ENCODE measurements around the gene DHX40. TPM values are rescaled to one million over a fixed set of nuclear protein-coding genes. Genes with fewer than 3 reads are reported as not detected.

The DHX40 gene
- total and polyA plus RNA-seq, 2 of the 13 experiments (the other 11 are each of a cell fraction or from before 2014, with no cell fraction given), result 22.2 to 37.0 TPM

DNA sequence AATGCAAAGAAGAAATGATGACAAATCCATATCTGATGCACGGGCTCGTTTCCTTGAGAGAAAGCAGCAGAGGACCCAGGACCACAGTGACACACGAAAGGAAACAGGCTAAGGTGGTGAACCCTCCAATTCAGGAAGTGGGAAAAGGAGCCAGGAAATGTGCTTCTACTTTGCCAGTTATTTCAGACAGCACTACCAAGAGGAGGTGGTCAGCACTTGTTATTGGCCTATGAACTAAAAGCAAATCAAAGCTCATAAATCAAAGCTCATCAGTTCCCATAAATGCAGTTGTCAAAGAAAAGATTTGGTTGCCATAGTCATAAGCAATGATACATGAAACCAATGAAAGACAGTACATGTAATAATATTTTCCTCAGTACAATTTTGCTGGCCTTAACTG is 41.7 kb downstream of the DHX40 start:
- 96% methylated on average over 3 of the region's 3 CpGs for WGBS (ENCODE audit: low lambda C conversion rate)
- no peak overlapping the region for H3K4me2 ChIP-seq (ENCODE audit: low read depth, low read length)
- no peak overlapping the region for H2AFZ ChIP-seq (ENCODE audit: low read length)
- no peaks in the 10 kb centered on the region for H3K79me2 ChIP-seq (ENCODE audit: insufficient read depth, low read length)
- BruUV-seq (replicated peaks), result no TSS peak
- POLR2A ChIA-PET, result interaction anchor here (3.7 kb wide), 1 partner anchor 12 kb away, joined by 15 read pairs; the partner anchor contains the start of gene CLTC
- FAIRE-seq, result no peak
- H3K9me3 ChIP-seq (ENCODE audit: low read length), result no peaks in the 10 kb centered on the region
- CTCF ChIA-PET (ENCODE audit: low intra/inter-chr PET ratio, low total read pairs), result no interaction called here
- no peaks in the 10 kb centered on the region for H3K27me3 ChIP-seq (ENCODE audit: control insufficient read depth in 1 of 2, insufficient read depth in 2 of 2, low read length in 2 of 2)
- TF ChIP-seq REL (CRISPR knock-in tag; conservative IDR thresholded peaks at IDR 0.05) (no peak), XBP1 (CRISPR knock-in tag; IDR thresholded peaks at IDR 0.05) (no peak), ZSCAN30 (CRISPR knock-in tag; IDR thresholded peaks at IDR 0.05) (no peak), ZFP36L1 (CRISPR knock-in tag; IDR thresholded peaks at IDR 0.05) (no peak), PAXIP1 (CRISPR knock-in tag; conservative IDR thresholded peaks at IDR 0.05) (no peak), ZC3H13 (CRISPR knock-in tag; IDR thresholded peaks at IDR 0.05) (no peak), ZMYM2 (CRISPR knock-in tag; IDR thresholded peaks at IDR 0.05) (no peak), ZNF616 (CRISPR knock-in tag; IDR thresholded peaks at IDR 0.05; ENCODE audit: low read depth) (no peak), ZMAT3 (CRISPR knock-in tag; conservative IDR thresholded peaks at IDR 0.05) (no peak), ZNF839 (CRISPR knock-in tag; IDR thresholded peaks at IDR 0.05; ENCODE audit: borderline replicate concordance) (no peak), ZNF672 (CRISPR knock-in tag; IDR thresholded peaks at IDR 0.05) (no peak), MIER2 (CRISPR knock-in tag; IDR thresholded peaks at IDR 0.05) (no peak), ZNF670 (CRISPR knock-in tag; IDR thresholded peaks at IDR 0.05; ENCODE audit: borderline replicate concordance) (no peak), FOSL1 (CRISPR knock-in tag; IDR thresholded peaks at IDR 0.05; ENCODE audit: borderline replicate concordance) (no peak), SOX5 (CRISPR knock-in tag; IDR thresholded peaks at IDR 0.05; ENCODE audit: borderline replicate concordance) (no peak)
- TF ChIP-seq, protein P1, sequence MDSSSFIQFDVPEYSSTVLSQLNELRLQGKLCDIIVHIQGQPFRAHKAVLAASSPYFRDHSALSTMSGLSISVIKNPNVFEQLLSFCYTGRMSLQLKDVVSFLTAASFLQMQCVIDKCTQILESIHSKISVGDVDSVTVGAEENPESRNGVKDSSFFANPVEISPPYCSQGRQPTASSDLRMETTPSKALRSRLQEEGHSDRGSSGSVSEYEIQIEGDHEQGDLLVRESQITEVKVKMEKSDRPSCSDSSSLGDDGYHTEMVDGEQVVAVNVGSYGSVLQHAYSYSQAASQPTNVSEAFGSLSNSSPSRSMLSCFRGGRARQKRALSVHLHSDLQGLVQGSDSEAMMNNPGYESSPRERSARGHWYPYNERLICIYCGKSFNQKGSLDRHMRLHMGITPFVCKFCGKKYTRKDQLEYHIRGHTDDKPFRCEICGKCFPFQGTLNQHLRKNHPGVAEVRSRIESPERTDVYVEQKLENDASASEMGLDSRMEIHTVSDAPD (CRISPR knock-in tag; IDR thresholded peaks at IDR 0.05), result no peak
- in situ Hi-C loops (cut with HindIII; ENCODE audit: extremely low pct_ligation_motif_present, low pct_unique_long_range_greater_than_20kb) (no loop called here), intact Hi-C loops (cut with micrococcal nuclease; ENCODE audit: unreplicated experiment) (no loop called here)
- H3K4me1 ChIP-seq (ENCODE audit: insufficient read depth, low read length), result no peaks in the 10 kb centered on the region
- H3K9ac ChIP-seq (ENCODE audit: insufficient read depth, low read depth, low read length), result no peak overlapping the region
- no peaks in the 10 kb centered on the region for H4K20me1 ChIP-seq (ENCODE audit: insufficient read depth, low read length)
- no peak for ATAC-seq
- DNase-seq (ENCODE audit: low spot score), result no peak
- H3K4me3 ChIP-seq (replicated peaks in 1 of 3; ENCODE audit: insufficient read depth in 1 of 3, low read depth in 2 of 3, low read length in 3 of 3), result no peak overlapping the region
- peaks cover 13 to 21% of the 10 kb centered on the region in 2 experiments for H3K36me3 ChIP-seq (replicated peaks in 1 of 2; ENCODE audit: control insufficient read depth in 1 of 2, insufficient read depth in 2 of 2, low read length in 2 of 2)
- no peak overlapping the region for H3K27ac ChIP-seq (ENCODE audit: extremely low read length, insufficient read depth, low read length)

Measured in HepG2 (cell line).